Hepatocyte (in vitro differentiated cells): ENCODE measurements around the gene GGA2. TPM values are rescaled to one million over a fixed set of nuclear protein-coding genes. Genes with fewer than 3 reads are reported as not detected.
A peak's percentile ranks its signal among the peaks of the same experiment; 100 is the strongest.

Source experiments
- DNase-seq: peaks from one replicate; pipeline ENCODE4 v3.0.0-alpha.2; 2016; ENCODE audit warnings: low spot score
- H2AFZ ChIP-seq: fragments of 200-600 bp; sonication (generic); 2 replicates; pipeline ENCODE4 v1.6.0; 2016; ENCODE audit warnings: antibody characterized with exemption, mild to moderate bottlenecking
- H3K27ac ChIP-seq: fragments of 200-600 bp; sonication (generic); 2 replicates; pipeline ENCODE4 v1.5.1; 2016; ENCODE audit warnings: mild to moderate bottlenecking
- H3K27me3 ChIP-seq: fragments of 200-600 bp; sonication (generic); 2 replicates; pipeline ENCODE4 v1.6.1; 2016
- H3K36me3 ChIP-seq: fragments of 200-600 bp; sonication (generic); replicated peaks from 2 replicates; pipeline ENCODE4 v1.5.1; 2016; ENCODE audit warnings: low read depth; ENCODE audit not compliant: insufficient read depth
- H3K4me1 ChIP-seq: fragments of 200-600 bp; sonication (generic); 2 replicates; pipeline ENCODE4 v1.5.1; 2016; ENCODE audit warnings: mild to moderate bottlenecking, moderate library complexity; ENCODE audit not compliant: insufficient read depth
- H3K4me2 ChIP-seq: fragments of 200-600 bp; sonication (generic); 2 replicates; pipeline ENCODE4 v1.6.0; 2016
- H3K4me3 ChIP-seq: fragments of 200-600 bp; sonication (generic); 2 replicates; pipeline ENCODE4 v1.5.1; 2016; ENCODE audit warnings: mild to moderate bottlenecking
- H3K79me2 ChIP-seq: fragments of 200-600 bp; sonication (generic); 2 replicates; pipeline ENCODE4 v1.6.0; 2017; ENCODE audit warnings: mild to moderate bottlenecking
- H3K9me2 ChIP-seq: fragments of 200-600 bp; sonication (generic); replicated peaks from 2 replicates; pipeline ENCODE4 v1.6.0; 2017; ENCODE audit warnings: mild to moderate bottlenecking; ENCODE audit not compliant: insufficient read depth
- H3K9me3 ChIP-seq: fragments of 200-600 bp; sonication (generic); 2 replicates; pipeline ENCODE4 v1.5.1; 2016; ENCODE audit warnings: low read depth, mild to moderate bottlenecking
- H4K20me1 ChIP-seq: fragments of 200-600 bp; sonication (generic); 2 replicates; pipeline ENCODE4 v1.6.0; 2016; ENCODE audit warnings: mild to moderate bottlenecking; ENCODE audit not compliant: insufficient read depth, poor library complexity, severe bottlenecking
- CTCF ChIP-seq: fragments of 200-600 bp; sonication (generic); IDR thresholded peaks from 2 replicates; pipeline ENCODE4 v1.5.1; 2016; ENCODE audit warnings: antibody characterized with exemption, mild to moderate bottlenecking; ENCODE audit not compliant: poor library complexity
- EZH2 ChIP-seq: fragments of 200-600 bp; sonication (generic); IDR thresholded peaks from 2 replicates; pipeline ENCODE4 v1.6.1; 2016; ENCODE audit warnings: antibody characterized with exemption, mild to moderate bottlenecking, borderline replicate concordance
- EZH2phosphoT487 ChIP-seq: fragments of 200-600 bp; sonication (generic); IDR thresholded peaks from one replicate; pipeline ENCODE4 v1.6.1; 2018; ENCODE audit warnings: antibody characterized with exemption, mild to moderate bottlenecking, low read depth, moderate library complexity; ENCODE audit not compliant: unreplicated experiment, severe bottlenecking
- WGBS: methylation state at CpG from one replicate; pipeline ENCODE4 v1.1.6; 2016; ENCODE audit warnings: low lambda C conversion rate; ENCODE audit errors: missing lambda C conversion rate; 5-methylcytosine and 5-hydroxymethylcytosine counted together
- polyA plus RNA-seq: library from polyadenylated mRNA; unstranded; fragments of >200 nt; fragmentation: Nextera tagmentation; extraction: Ambion mirVana; gene quantifications from 2 replicates; pipeline ENCODE4 v1.2.1, GENCODE V29; 2016
- total RNA-seq: library from RNA; depleted of rRNA; stranded (reverse); fragments of >200 nt; gene quantifications from 2 replicates; pipeline ENCODE4 v1.2.3, GENCODE V29; 2014

GGA2 gene
- total RNA-seq (42.4 and 56.4 TPM in 2 replicates), polyA plus RNA-seq (73.1 and 76.6 TPM in 2 replicates)

GRCh38 chr16:23510164-23510914 lies at the start of gene GGA2:
Gene GGA2, minus strand, starts transcription at chr16:23510494. Its CDS starts 83 bp downstream, at chr16:23510411.
- Histone ChIP-seq H3K27me3 (no peaks in the 10 kb centered on the region), H3K79me2 (peaks cover 46% of the 10 kb centered on the region), H3K4me2 (peak within 1 kb of the TSS; percentile 100), H3K4me1 (peaks cover 4% of the 10 kb centered on the region), H3K27ac (peak within 1 kb of the TSS; percentile 49), H2AFZ (peak within 1 kb of the TSS; percentile 83), H3K4me3 (peak within 1 kb of the TSS; percentile 85), H3K9me3 (no peaks in the 10 kb centered on the region), H3K9me2 (no peaks in the 10 kb centered on the region), H3K36me3 (no peaks in the 10 kb centered on the region), H4K20me1 (peaks cover 40% of the 10 kb centered on the region)
- TF ChIP-seq CTCF, result no peak
- TF ChIP-seq EZH2phosphoT487, result no peak
- no peak for TF ChIP-seq EZH2
- DNase-seq, result peak; percentile 91
- 8% methylated on average over 41 of the region's 71 CpGs for WGBS

- no peaks in the 10 kb centered on the region for H3K27me3 ChIP-seq
- H2AFZ ChIP-seq, result peak overlapping the region; percentile 62
- H3K9me3 ChIP-seq, result no peaks in the 10 kb centered on the region
- H3K4me2 ChIP-seq, result peak overlapping the region; percentile 97
- H4K20me1 ChIP-seq, result peaks cover 4% of the 10 kb centered on the region
- TF ChIP-seq EZH2 (no peak), EZH2phosphoT487 (no peak), CTCF (no peak)
- peaks cover 49% of the 10 kb centered on the region for H3K79me2 ChIP-seq
- H3K4me1 ChIP-seq, result peaks cover 20% of the 10 kb centered on the region
- H3K9me2 ChIP-seq, result no peaks in the 10 kb centered on the region
- peak; percentile 59 for DNase-seq
- 7% methylated on average over 25 of the region's 60 CpGs for WGBS
- peak overlapping the region; percentile 83 for H3K27ac ChIP-seq
- no peaks in the 10 kb centered on the region for H3K36me3 ChIP-seq
- peak overlapping the region; percentile 59 for H3K4me3 ChIP-seq
Measured at GRCh38 chr16:23557779-23558702, 47.7 kb upstream of the GGA2 start.

- peak within 1 kb of the TSS; percentile 97 for H3K4me2 ChIP-seq
- no peak for TF ChIP-seq EZH2
- peak; percentile 99 for TF ChIP-seq CTCF
- H3K27ac ChIP-seq, result peak within 1 kb of the TSS; percentile 86
- no peaks in the 10 kb centered on the region for H3K9me2 ChIP-seq
- H3K79me2 ChIP-seq, result peaks cover 49% of the 10 kb centered on the region
- no peaks in the 10 kb centered on the region for H3K9me3 ChIP-seq
- H3K4me1 ChIP-seq, result peaks cover 20% of the 10 kb centered on the region
- peak within 1 kb of the TSS; percentile 59 for H3K4me3 ChIP-seq
- no peaks in the 10 kb centered on the region for H3K36me3 ChIP-seq
- peak; percentile 99 for DNase-seq
- H2AFZ ChIP-seq, result peak within 1 kb of the TSS; percentile 65
- H4K20me1 ChIP-seq, result peaks cover 4% of the 10 kb centered on the region
- 3% methylated on average over 58 of the region's 65 CpGs for WGBS
- H3K27me3 ChIP-seq, result no peaks in the 10 kb centered on the region
Measured at GRCh38 chr16:23556881-23557778, 46.8 kb upstream of the GGA2 start, which contains the start of the genes EARS2 and UBFD1. Gene EARS2, minus strand, starts transcription at chr16:23557350. Its CDS starts 7 bp downstream, at chr16:23557343. Gene UBFD1, plus strand, starts transcription at chr16:23557727. Its CDS starts 16 bp downstream, at chr16:23557743.
